ENCODE data around the gene DIAPH1.

Gene DIAPH1

DNA sequence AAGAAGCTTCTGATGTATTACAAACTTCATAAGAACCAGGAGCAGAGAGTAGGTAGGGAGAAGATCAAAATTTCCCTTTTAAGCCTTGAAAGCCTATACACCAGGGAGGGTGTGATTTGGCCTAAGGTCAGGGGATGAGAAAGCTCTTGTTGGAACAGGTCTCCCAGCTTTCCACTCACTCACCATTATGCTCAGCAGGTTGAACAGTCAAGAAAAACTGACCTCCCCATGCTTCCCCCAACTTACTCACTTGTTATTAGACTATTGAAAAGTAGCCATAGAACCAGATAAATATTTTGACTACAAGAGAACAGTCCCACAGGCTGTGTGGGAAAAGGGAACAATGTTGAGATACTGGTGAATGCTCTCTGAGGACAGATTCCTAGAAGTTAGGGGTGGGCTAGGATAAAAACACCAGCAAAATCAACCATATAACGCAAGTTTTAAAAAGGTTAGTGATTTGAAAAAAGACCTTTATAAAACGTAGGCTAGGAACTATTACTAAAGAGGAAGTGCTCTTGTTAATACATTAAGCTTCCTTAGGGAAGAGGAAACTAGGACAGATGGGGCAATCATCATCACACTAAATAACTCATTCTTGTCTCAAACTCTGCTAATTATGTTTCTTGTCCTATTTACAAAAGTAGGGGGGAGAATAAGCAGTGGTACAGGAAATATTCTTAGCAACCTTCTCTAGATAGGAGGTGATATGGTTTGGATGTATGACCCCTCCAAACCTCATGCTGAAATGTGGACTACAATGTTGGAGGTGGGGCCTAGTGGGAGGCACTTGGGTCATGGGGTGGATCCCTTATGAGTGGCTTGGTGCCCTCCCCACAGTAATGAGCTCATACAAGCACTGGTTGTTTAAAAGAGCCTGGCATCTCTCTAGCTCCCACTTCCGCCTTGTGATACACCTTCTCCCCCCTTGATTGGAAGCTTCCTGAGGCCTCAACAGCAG, 98.9 kb downstream of the DIAPH1 start:
- no peak for DNase-seq (ENCODE audit: low read depth in 3 of 3)

DNA sequence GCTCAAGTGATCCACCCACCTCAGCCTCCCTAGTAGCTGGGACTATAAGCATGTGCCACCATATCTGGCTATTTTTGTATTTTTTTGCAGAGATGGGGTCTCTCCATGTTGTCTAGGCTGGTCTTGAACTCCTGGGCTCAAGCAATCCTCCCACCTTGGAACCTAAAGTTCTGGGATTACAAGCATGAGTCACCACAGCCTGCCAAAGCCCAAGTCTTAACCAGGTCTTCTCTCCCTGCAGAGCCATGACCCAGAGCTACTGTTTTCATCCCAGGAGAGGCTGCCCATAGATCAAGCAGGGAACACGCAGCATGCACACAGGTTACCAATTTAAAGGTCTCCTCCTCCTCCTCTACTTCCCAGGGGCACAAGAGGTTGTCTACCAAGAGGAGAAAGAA, 100.2 kb downstream of the DIAPH1 start:
- DNase-seq (ENCODE audit: low read depth in 3 of 3), result no peak

DNA sequence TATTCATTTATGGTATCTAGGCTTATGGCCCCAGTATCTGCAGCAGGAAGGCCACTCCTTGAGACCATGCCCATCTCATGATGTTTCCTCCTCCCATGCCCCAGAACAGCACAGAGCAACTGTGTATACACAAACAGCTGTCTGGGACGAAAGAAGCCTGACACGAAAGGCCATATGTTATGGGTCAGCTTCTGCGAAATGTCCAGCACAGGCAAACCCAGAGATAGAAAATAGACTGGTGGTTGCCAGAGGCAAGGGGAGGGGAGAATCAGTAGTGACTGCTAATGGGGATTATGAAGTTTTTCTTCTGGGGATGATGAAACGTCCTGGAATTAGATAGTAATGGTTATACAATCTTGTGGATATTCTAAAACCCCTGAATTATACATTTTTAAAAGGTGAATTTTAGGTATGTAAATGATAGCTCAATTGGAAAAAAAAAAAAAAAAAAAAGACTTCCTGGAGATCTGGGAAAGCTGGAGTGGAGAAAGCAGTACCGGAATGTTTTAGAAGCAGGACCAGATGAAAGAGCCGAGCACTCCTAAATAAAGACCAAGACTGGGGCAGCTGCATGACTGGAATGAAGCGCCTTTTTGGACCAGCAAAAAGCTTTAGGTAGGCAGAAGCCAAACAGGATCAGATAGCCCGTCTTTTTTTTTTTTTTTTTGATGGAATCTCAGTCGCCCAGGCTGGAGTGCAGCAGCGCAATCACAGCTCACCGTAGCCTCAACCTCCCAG, 100.8 kb downstream of the DIAPH1 start:
- DNase-seq (ENCODE audit: low read depth in 3 of 3), result no peak

DNA sequence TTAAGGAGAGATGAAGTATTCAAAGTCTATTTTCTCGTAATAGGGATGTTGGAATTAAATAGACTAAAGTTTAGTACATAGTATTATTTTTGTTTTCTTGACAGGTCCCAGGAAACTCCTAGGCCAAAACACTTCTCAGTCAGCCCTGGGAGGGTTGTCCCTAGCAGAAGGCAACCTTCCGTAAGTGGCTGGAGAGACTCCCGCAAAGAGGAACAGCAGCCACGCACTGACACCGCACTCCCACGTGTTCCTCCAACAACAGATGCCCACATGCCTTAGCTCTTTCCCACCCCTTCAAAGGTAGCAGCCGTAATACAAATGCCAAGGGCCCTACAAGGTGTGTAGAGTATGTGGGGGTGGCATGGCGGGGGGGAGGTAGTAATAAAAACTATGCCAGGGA, 101.5 kb downstream of the DIAPH1 start:
- no peak for DNase-seq (ENCODE audit: low read depth in 3 of 3)

DNA sequence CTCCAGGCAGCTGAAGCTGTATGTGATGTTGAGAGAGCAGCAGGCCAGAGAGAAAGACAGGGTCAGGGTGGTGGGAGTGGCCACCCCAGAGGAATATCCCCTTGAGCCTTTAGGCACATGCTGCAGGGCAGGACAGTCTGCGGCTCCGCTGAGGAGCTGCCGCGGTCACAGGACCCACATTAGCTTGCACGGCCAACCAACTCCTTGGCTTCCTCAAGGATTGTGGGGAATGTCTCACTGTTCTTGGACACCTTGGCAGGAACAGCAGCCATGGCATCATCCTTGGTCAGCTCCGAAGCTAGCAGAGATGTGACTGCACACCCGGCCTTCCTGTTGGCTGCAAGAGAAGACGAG, 102.2 kb downstream of the DIAPH1 start:
- no peak for DNase-seq (ENCODE audit: low read depth in 3 of 3)

DNA sequence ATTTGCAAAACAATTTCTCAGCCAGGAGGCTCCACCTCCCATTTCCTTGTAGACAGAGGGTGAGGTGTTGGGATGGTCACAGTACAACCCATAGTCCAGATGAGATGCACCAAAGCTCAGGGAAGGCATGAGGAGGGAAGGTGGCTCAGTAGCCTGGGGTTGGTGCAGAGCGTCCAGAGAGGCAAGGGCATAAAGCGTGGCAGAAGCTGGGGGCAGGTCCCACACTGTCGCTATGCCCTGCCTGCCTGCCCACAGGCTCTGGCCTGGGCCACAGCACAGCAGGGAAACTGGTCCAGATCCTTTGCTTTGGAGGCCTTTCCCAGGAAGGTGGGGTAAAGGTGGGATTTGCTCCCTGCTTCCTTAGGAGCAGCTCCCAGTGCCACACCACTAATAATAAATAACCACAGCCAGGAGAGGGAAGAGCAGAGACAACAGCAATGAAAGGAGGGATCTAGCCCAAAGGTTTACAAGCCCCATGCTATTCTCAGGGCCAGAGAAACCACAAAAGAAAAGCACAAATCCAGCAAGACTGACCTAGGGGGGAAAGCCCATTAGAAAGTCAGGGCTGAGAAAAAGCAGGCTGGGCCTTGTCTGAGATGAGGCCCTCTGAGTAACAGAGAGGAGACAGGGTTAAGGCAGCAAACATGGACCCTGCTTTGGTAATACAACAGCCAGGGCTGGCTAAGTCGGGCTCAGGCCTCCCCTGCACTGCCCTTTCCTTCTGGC, 102.7 kb downstream of the DIAPH1 start:
- DNase-seq (ENCODE audit: low read depth in 3 of 3), result no peak

DNA sequence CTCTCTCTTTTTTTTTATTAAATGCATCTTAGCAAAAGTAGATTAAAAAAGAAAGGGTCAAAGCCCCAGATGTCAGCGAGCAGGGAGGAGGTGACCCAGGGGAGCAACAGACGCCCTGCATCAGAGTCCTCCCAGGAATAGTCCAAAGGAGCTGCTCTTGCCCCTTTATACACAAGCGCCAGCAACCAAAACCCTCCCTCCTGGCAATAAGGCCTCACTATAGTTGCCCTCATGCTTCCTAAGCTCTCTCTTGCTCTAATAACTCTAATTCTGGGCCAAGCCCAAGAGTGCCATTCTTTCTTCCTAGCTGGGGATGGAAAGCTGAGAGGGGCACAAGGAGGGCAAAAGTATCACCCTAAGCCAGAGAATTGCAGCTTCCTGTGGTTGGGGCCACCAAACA, 103.7 kb downstream of the DIAPH1 start:
- DNase-seq (ENCODE audit: low read depth in 3 of 3), result no peak

DNA sequence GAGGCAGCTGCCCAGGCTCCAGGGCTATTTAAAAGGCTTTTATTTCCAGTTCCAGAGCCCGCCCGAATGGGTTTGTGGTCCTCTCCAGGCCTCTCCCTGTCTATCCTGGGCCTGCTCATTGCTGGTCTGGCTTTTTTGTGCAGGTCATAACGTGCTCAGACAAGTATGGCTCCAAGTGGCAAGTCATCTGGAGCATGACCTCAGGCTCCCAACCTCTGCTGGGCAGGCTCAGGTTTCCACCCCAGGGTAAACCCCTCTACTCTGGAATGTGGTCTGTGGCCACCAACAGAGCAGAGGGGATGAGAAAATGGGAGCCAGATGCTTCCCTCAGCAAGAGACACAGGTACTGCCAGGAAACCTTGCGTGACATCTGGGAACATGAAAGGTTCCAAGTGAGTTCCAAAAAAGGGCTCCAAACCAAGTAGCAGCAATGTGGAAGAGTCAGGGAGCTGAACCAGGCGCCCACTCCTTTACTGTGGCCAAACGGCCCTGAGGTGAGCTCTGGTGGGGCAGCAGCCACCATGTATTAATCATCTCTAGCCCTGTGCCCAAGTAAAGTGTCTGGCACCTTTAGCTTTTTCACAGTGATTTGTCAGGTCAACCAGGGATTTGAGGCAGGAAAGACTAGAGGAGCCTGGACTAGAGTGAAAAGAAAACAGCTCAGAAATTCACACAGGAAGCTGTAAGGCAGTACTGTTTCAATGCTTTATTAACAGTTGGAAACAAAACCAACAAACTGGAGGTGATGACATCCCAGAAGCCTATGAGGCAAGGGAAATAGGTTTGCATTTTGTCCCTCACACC, 104.3 kb downstream of the DIAPH1 start:
- DNase-seq (ENCODE audit: low read depth in 3 of 3), result no peak

DNA sequence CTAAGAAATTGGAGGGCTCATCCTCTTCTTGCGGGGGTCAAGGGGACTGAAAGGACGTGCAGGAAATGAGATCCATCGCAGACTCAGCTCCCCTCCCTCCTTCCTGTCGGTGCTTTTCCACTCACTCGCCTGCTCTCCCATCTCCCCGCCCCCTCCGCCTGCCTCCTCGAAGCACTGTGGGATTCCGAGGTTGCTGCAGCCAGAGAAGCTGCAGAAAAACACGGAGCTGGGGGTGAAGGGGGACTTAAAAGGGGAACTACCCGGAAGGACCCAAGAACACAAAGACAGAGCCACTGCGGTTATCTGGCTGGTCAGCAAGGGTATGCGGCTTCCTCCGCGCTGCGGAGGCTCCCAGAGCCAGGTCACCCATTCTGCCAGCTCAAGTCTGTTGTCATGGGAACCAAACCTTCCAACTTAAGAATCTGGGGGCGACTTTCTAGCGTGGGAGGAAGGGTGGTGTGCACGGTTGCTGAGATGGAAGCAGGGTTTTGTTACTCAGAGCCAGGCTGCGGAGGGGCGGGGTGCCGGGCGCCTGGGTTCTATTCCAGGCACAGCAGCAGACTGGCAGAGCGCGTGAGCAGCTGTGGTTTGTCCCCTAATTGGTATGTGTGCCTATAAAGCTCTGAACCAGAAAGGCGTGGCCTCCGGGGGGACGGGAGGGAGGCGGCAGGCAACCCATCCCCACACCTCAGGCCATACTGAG, 105.0 kb downstream of the DIAPH1 start:
- peak; percentile 43 to 60 (median 58) for DNase-seq (ENCODE audit: low read depth in 3 of 3)

DNA sequence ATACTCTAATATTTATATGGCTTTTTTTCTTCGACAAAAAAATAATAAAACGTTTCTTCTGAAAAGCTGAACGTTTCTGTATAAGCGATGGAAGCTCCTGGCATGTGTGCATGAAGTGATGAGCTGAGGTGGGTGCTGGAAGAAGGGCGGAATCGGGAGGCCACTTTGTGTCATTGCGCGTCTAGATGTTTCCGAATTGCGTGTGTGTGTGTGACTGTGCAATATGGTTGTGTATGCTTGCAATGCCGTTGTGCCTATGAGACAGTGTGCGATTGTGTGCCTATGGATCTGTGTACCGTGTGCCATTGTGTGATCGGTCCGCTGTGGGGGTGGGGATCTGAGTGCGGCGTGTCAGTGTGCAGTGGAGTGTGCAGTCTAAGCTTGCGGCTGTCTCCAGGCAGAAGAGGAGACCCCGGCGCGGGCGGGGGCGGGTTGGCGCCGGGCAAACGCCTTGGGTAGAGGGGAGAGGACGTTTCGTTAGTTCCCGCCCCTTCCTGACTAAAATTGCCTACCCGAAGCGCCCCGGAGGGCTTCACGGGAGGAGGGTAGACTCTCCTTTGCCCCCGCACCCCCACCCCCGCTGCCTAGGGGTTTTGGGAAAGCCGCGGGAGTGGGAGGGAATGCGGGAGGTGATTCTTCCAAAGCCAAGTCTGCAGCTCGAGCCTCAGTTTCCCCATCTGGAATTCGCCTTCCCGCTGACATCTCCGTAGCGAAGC, 105.7 kb downstream of the DIAPH1 start:
- peak in 2 of 3 donors; percentile 17 to 25 for DNase-seq (ENCODE audit: low read depth in 3 of 3)

DNA sequence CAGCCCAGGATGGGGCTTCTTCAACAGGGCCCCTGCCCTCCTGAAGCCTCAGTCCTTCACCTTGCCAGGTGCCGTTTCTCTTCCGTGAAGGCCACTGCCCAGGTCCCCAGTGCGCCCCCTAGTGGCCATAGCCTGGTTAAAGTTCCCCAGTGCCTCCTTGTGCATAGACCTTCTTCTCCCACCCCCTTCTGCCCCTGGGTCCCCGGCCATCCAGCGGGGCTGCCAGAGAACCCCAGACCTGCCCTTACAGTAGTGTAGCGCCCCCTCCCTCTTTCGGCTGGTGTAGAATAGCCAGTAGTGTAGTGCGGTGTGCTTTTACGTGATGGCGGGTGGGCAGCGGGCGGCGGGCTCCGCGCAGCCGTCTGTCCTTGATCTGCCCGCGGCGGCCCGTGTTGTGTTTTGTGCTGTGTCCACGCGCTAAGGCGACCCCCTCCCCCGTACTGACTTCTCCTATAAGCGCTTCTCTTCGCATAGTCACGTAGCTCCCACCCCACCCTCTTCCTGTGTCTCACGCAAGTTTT, 106.3 kb downstream of the DIAPH1 start:
- DNase-seq (ENCODE audit: low read depth in 3 of 3), result peak; percentile 75 to 88 (median 79)

DNA sequence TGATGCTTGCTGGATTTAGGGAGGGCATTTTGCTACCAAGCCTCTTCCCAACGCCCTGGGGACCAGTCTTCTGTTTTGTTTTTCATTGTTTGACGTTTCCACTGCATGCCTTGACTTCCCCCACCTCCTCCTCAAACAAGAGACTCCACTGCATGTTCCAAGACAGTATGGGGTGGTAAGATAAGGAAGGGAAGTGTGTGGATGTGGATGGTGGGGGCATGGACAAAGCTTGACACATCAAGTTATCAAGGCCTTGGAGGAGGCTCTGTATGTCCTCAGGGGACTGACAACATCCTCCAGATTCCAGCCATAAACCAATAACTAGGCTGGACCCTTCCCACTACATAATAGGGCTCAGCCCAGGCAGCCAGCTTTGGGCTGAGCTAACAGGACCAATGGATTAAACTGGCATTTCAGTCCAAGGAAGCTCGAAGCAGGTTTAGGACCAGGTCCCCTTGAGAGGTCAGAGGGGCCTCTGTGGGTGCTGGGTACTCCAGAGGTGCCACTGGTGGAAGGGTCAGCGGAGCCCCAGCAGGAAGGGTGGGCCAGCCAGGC, 107.0 kb downstream of the DIAPH1 start:
- DNase-seq (ENCODE audit: low read depth in 3 of 3), result no peak

DNA sequence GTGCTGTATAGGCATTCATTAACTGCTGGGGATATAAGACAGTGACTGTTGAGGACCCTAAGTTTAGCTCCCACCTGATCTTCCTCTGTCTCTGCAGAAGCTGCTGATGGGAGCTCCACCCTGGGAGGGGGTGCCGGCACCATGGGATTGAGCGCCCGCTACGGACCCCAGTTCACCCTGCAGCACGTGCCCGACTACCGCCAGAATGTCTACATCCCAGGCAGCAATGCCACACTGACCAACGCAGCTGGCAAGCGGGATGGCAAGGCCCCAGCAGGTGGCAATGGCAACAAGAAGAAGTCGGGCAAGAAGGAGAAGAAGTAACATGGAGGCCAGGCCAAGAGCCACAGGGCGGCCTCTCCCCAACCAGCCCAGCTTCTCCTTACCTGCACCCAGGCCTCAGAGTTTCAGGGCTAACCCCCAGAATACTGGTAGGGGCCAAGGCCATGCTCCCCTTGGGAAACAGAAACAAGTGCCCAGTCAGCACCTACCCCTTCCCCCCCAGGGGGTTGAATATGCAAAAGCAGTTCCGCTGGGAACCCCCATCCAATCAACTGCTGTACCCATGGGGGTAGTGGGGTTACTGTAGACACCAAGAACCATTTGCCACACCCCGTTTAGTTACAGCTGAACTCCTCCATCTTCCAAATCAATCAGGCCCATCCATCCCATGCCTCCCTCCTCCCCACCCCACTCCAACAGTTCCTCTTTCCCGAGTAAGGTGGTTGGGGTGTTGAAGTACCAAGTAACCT, 107.8 kb downstream of the DIAPH1 start:
- DNase-seq (ENCODE audit: low read depth in 3 of 3), result no peak

DNA sequence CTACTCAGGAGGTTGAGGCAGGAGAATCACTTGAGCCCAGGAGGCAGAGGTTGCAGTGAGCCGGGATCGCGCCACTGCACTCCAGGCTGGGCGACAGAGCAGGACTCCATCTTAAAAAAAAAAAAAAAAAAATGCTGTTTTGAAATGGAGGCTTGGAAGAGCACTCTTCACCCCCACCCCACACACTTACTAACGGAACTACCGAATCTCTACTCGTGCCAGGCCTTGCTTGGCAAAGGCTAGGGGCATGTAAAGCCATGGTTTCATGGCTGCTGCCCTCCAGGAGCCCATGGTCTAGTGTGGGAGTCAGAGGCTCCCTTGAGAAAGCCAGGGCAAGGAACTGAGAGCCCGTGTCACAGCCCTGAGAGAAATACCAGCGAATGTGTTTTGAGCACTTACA, 108.6 kb downstream of the DIAPH1 start:
- no peak for DNase-seq (ENCODE audit: low read depth in 3 of 3)

DNA sequence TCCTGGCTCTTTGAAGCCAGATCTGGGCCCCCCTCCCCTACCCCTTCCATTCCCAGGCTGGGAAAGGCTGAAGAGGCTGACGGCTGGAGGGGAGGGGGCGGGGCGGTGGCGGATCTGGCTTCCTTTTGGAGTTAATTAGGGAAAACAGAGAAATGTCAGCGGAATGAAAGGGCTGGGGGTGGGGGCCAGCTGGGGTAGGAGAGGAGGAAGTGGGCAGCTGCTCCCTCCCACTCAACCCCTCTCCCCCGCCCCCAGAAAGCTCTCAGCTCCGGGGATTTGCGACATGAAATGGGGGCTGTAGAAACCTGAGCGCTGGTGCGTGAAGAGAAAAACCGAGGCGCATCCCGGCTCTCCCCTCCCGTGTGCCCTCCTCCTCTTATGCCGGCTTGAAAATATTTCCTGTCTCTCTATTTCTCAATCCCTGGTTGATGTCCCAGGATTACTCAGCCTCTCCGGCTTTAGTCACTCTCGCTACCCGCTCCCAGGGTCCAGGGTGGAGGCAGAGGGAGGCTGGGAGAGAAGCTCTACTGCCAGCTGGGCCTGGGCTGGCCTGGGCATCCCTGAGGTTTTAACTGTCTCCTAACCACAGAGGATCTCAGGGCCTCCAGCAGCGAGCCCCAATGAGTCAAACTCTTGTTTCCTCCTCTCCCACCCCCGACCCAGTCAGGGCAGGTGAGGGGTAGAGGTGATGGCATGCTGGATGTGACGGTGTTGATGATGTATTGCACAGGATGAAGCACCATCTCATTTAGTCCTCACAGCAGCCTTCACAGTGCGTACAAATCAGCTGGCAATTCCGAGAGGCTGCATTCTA, 109.8 kb downstream of the DIAPH1 start:
- peak in 1 of 3 donors; percentile 19 for DNase-seq (ENCODE audit: low read depth in 3 of 3)

DNA sequence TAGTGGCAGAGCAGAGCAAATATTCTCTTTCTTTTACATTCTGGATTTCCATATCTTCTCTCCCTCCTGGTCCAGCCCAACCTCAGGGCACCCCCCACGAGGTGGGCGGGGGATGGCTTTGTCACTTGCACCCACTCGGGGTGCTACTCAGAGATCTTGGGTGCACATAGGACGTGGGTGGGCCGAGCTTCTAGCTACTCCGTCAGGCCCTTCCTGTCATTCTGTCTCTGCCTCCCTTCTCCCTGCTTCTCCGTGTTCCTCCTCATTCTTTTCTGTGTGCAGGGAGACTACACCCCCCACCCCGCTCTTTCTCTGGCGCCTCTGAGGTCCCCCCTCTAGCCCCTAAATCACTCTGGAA, 110.4 kb downstream of the DIAPH1 start:
- DNase-seq (ENCODE audit: low read depth in 3 of 3), result no peak

DNA sequence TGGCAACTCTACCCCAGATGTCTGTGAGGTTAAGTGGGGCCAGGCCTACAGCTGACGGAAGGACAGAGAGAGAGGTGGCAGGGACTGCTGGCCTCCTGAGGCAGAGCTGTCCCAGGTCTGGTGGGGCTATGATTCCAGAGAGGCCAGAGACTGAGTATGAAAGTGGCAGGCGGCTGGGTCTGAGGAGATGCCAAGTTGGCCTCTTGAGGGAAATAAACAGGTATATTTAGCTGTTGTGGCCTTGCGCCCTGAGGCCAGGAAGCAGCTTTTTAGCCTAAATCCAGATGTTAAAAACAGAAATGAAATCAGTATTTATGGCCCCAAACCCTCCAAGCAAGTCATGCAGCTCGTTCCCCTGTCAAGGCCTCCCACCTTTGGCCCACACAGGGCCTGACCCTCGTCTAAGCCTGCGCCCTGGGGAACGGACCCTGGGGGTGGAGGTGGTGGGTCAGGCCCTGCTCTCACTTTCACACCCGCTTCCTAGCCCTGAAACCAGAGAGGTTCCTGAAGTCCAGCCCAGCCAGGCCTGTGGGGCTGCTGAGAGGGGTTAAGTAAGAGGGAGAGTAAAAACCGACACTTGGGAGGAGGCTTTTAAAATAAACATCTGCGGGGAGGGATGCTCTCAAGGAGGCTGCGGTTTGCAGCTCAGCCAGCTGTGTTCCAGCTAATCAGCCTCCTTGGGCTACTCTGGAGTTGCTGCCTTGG, 111.3 kb downstream of the DIAPH1 start:
- DNase-seq (ENCODE audit: low read depth in 3 of 3), result no peak
